Transverse colon (tissue), 4 donors: ENCODE measurements around the gene JAKMIP1. TPM values are rescaled to one million over a fixed set of nuclear protein-coding genes. Genes with fewer than 3 reads are reported as not detected.

Experiments
- DNase-seq: peaks from one replicate; pipeline ENCODE4 v3.0.0-alpha.2; 2019
- H3K27ac ChIP-seq, 4 donors: fragments of 200-600 bp; sonication (generic); 2 replicates each; pipeline ENCODE4 v1.5.1; 2016 to 2018; ENCODE audit warnings: inconsistent platforms in 4 of 4
- H3K27me3 ChIP-seq: fragments of 200-600 bp; sonication (generic); 2 replicates; pipeline ENCODE4 v1.5.1; 2017; ENCODE audit warnings: inconsistent platforms
- H3K36me3 ChIP-seq, 4 donors: fragments of 200-600 bp; sonication (generic); 2 replicates each; pipeline ENCODE4 v1.5.1; 2017 to 2019; ENCODE audit warnings: inconsistent platforms in 4 of 4
- H3K4me1 ChIP-seq, 4 donors: fragments of 200-600 bp; sonication (generic); 2 replicates each; pipeline ENCODE4 v1.5.1; 2017 to 2020; ENCODE audit warnings: inconsistent platforms in 4 of 4
- H3K4me3 ChIP-seq, 4 donors: fragments of 200-600 bp; sonication (generic); 1 replicate in 1 of 4; 2 replicates in 3 of 4; pipeline versions ENCODE4 v1.5.1 to v1.6.1; 2017 to 2019; ENCODE audit warnings: inconsistent platforms in 4 of 4
- H3K9me3 ChIP-seq, 2 donors: fragments of 200-600 bp; sonication (generic); 2 replicates each; pipeline ENCODE4 v1.5.1; 2017 to 2019; ENCODE audit warnings: inconsistent platforms in 2 of 2
- CTCF ChIP-seq, 5 experiments: fragments of 200-600 bp in 3 of 5; fragments of 450-650 bp in 2 of 5; sonication (generic) in 3 of 5; IDR thresholded peaks; 1 replicate in 2 of 5; 2 replicates in 3 of 5; pipeline ENCODE4 v1.5.1; 2016 to 2017; ENCODE audit warnings: antibody characterized with exemption in 5 of 5, inconsistent platforms in 3 of 5, mild to moderate bottlenecking in 2 of 5, moderate library complexity in 1 of 5
- EP300 ChIP-seq: sonication (generic); formaldehyde crosslinking; IDR thresholded peaks from one replicate; pipeline ENCODE4 v1.6.1; 2017; ENCODE audit warnings: antibody characterized with exemption, low read depth
- POLR2A ChIP-seq: fragments of 450-650 bp; IDR thresholded peaks from one replicate; pipeline ENCODE4 v1.6.1; 2016; ENCODE audit warnings: antibody characterized with exemption, mild to moderate bottlenecking, moderate library complexity
- POLR2AphosphoS5 ChIP-seq, 3 donors: sonication (generic); formaldehyde crosslinking; IDR thresholded peaks; one replicate each; pipeline ENCODE4 v1.6.1; 2016; ENCODE audit warnings: antibody characterized with exemption in 3 of 3
- WGBS, 2 donors: methylation state at CpG; one replicate each; pipeline ENCODE4 v1.1.5; 2018; ENCODE audit warnings: low coverage in 1 of 2; 5-methylcytosine and 5-hydroxymethylcytosine counted together
- in situ Hi-C, 4 donors: fragments of 200-750 bp; cut with MboI; loops; one replicate each; pipeline versions ENCODE4 v1.15.0 to v1.15.1; 2017; ENCODE audit warnings: low sequenced_read_pairs in 3 of 4, low pct_ligation_motif_present in 1 of 4, low pct_unique_long_range_greater_than_20kb in 1 of 4
- intact Hi-C: fragments of 100-400 bp; cut with DNase I; formaldehyde crosslinking; loops from one replicate; pipeline ENCODE4 v1.15.1; 2023; ENCODE audit warnings: low total_unique reads
- total RNA-seq, 4 donors: library from RNA; depleted of rRNA; stranded (reverse); fragments of >200 nt; gene quantifications; one replicate each; pipeline ENCODE4 v1.1.0, GENCODE V29; 2016

JAKMIP1 gene
- total RNA-seq, 4 donors from 2014 or later: 1.2 to 1.7 TPM; not detected in 2

GRCh38 chr4:6086846-6087245, 113.5 kb downstream of the JAKMIP1 start:
- Histone ChIP-seq H3K27ac (no peak overlapping the region), H3K9me3 (no peaks in the 10 kb centered on the region), H3K4me1 (no peaks in the 10 kb centered on the region), H3K36me3 (no peaks in the 10 kb centered on the region), H3K27me3 (no peaks in the 10 kb centered on the region), H3K4me3 (no peak overlapping the region)
- 87 to 100% methylated on average over 1 to 3 of the region's 3 CpGs for WGBS, 2 donors
- TF ChIP-seq CTCF (IDR thresholded peaks at IDR 0.05) (no peak), POLR2A (no peak), POLR2AphosphoS5 (IDR thresholded peaks at IDR 0.05) (no peak), EP300 (no peak)
- intact Hi-C loops: no loop called here
- no peak for DNase-seq
- in situ Hi-C loops: no loop called here

GRCh38 chr4:6085691-6086628, 114.4 kb downstream of the JAKMIP1 start:
- H3K36me3 ChIP-seq: no peaks in the 10 kb centered on the region
- H3K27me3 ChIP-seq: no peaks in the 10 kb centered on the region
- intact Hi-C loops: no loop called here
- H3K9me3 ChIP-seq: no peaks in the 10 kb centered on the region
- no peak overlapping the region for H3K27ac ChIP-seq
- 73 to 75% methylated on average over 8 to 18 of the region's 18 CpGs for WGBS, 2 donors
- TF ChIP-seq EP300 (no peak), POLR2AphosphoS5 (IDR thresholded peaks at IDR 0.05) (no peak), POLR2A (no peak), CTCF (IDR thresholded peaks at IDR 0.05) (no peak)
- H3K4me1 ChIP-seq: no peaks in the 10 kb centered on the region
- H3K4me3 ChIP-seq: no peak overlapping the region
- no peak for DNase-seq
- in situ Hi-C loops: no loop called here

GRCh38 chr4:6085028-6085690, 115.2 kb downstream of the JAKMIP1 start:
- no peak for DNase-seq
- no peaks in the 10 kb centered on the region for H3K4me1 ChIP-seq
- H3K27me3 ChIP-seq: no peaks in the 10 kb centered on the region
- in situ Hi-C loops: no loop called here
- intact Hi-C loops: no loop called here
- H3K4me3 ChIP-seq: no peak overlapping the region
- TF ChIP-seq POLR2AphosphoS5 (IDR thresholded peaks at IDR 0.05) (no peak), CTCF (IDR thresholded peaks at IDR 0.05) (no peak), POLR2A (no peak), EP300 (no peak)
- H3K36me3 ChIP-seq: no peaks in the 10 kb centered on the region
- 60 to 87% methylated on average over 3 to 16 of the region's 16 CpGs for WGBS, 2 donors
- H3K27ac ChIP-seq: no peak overlapping the region
- no peaks in the 10 kb centered on the region for H3K9me3 ChIP-seq

- H3K4me1 ChIP-seq: no peaks in the 10 kb centered on the region
- TF ChIP-seq CTCF (IDR thresholded peaks at IDR 0.05) (no peak), POLR2A (no peak), POLR2AphosphoS5 (IDR thresholded peaks at IDR 0.05) (no peak), EP300 (no peak)
- intact Hi-C loops (no loop called here), in situ Hi-C loops (no loop called here)
- H3K27ac ChIP-seq: no peak overlapping the region
- no peaks in the 10 kb centered on the region for H3K27me3 ChIP-seq
- WGBS, 2 donors: 80 to 100% methylated on average over 1 to 12 of the region's 12 CpGs
- H3K4me3 ChIP-seq: no peak overlapping the region
- H3K36me3 ChIP-seq: no peaks in the 10 kb centered on the region
- no peak for DNase-seq
- H3K9me3 ChIP-seq: no peaks in the 10 kb centered on the region
Observed at GRCh38 chr4:6079965-6080364, 120.4 kb downstream of the JAKMIP1 start.
